Stimulated activated CD4-positive, alpha-beta T cell treated with anti-CD3 and anti-CD28 coated beads, TNF-alpha, amount 100 ng/mL, for 48 hours (primary cell): Measurements from ENCODE around the gene PRM2.

Experiments used
- DNase-seq, 3 donors: peaks; one replicate each; pipeline ENCODE4 v3.0.0-alpha.2; 2020; ENCODE audit warnings: low read depth in 3 of 3

PRM2 gene

GRCh38 chr16:11229906-11230305 lies 46.4 kb downstream of the PRM2 start:
- DNase-seq = no peak

DNA sequence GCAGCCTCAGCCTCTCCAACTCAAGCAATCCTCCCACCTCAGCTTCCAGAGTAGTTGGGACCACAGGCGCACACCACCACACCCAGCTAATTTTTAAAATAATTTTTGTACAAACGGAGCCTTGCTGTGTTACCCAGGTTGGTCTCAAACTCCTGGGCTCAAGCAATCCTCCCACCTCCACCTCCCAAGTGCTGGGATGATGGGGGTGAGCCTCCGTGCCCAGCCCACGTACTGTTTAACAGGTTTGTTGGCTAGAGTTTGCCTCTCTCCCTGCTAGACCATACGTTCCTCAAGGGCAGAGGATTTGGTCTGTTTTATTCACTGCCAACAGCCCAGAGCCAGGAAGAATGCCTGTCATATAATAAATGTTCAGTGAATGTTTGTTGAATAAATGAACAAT lies 46.8 kb downstream of the PRM2 start:
- no peak for DNase-seq

DNA sequence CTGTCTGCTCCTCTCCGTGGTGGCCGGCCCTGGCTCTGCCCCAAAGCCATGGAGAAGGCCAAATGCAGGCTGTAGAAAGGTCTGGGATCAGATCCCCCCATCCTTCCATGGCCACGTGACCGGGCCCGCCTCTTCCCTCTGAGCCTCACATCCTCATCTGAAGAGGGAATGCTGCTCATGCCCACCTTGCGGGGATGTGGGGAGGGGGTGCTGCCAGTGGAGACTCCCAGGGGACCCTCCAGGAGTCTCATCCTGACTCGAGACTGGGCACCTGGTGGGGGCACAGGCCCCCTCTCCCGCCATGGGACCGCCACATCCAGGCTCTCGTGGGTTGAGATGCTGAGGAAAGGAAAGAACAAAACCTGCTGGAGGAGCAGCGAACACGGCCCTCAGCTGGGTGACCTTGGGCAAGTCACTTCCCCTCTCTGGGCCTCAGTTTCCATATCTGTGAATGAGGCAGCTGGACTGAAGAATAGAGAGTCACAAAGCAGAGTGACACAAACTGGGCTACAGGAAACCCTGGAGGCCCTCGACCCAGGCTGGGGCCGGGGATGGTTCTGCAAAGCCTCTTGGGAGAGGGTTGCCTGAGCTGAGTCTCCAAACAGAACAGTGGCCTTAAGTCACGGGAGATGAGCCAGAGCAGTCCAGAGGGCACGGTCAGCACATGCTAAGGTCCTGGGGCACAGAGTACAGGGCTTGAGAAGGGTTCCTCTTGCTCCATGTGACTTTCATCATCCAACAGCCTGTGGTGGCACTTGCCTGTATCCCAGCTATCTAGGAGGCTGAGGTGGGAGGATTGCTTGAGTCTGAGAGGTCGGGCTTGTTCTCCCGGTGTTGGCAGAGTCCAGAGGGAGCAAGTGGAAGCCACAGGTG lies 50.4 kb downstream of the PRM2 start:
- no peak for DNase-seq
